ENCODE measurements around the gene PDE6B. TPM values are rescaled to one million over a fixed set of nuclear protein-coding genes. Genes with fewer than 3 reads are reported as not detected.

PDE6B gene
- total and polyA plus RNA-seq, 8 donors: 1.1 to 12.3 (median 1.7) TPM; not detected in 4

DNA sequence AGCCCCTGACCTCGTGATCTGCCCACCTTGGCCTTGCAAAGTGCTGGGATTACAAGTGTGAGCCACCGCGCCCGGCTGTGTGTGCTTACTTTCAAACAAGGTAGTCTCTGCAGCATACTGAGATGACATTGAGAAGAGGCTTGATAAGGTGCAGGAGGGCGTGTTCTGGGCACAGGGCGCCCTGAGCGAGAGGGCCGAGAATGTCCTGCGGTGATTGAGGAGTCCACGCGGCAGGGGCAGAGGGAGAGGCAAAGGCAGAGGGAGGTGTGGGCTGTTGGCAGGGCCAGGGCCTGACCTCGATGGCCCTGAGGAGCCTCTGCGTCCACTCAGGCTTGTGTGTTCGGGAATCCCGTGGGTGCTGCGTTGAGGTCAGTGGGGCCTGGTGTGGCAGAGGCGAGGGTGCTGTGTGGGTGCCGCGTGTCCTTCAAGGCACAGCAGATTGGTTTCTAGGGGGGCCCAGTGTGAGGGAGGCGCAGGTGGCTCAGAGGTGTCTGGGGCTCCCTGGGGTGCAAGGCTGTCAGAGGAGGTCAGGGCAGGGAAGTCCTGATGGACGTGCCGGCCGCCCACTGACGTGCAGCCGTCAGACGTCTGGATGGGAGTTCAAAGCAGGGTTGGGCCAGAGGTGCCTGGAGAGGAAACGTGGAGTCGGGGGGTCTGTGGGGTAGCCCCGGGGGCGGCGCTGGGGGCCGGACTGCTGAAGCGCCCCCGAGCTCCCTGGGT is 92.4 kb downstream of the PDE6B start:
- intact Hi-C loops (cut with DNase I; ENCODE audit: low total_unique reads): no loop called here
- H3K36me3 ChIP-seq: peaks cover 0 to 29% (median 21%) of the 10 kb centered on the region in 4 donors
- peaks cover 5 to 51% (median 21%) of the 10 kb centered on the region in 4 donors for H3K4me1 ChIP-seq
- no peak for TF ChIP-seq POLR2AphosphoS5 (IDR thresholded peaks at IDR 0.05)
- TF ChIP-seq CTCF (IDR thresholded peaks at IDR 0.05): no peak
- TF ChIP-seq EP300 (IDR thresholded peaks at IDR 0.05): no peak
- TF ChIP-seq POLR2A (IDR thresholded peaks at IDR 0.05): no peak
- H3K27ac ChIP-seq: no peak overlapping the region
- WGBS, 5 donors: 71 to 81% (median 75%) methylated on average over 30 to 34 of the region's 34 CpGs
- no peaks in the 10 kb centered on the region for H3K27me3 ChIP-seq
- peak in 1 of 2 donors; percentile 36 for DNase-seq
- H3K4me3 ChIP-seq: no peak overlapping the region
- H3K9me3 ChIP-seq: no peaks in the 10 kb centered on the region

DNA sequence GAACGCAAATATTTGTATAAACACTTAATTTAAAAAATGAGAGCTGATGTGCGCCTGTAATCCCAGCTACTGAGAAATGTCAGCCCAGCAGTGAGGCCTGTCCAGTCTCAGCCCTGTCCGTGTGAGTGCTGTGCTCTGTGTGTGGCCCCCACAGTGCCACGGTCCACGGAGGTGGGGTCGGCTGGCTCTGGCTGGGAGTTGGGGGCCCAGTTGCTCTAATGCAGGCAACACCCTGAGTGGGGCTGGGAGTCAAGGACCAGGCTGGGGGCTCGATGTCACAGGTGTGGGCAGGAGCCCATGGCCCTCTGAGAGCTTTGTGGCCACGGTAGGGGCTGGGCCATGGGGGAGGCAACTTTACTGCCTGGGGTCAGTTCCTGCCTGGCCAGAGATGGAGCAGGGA is 93.1 kb downstream of the PDE6B start:
- TF ChIP-seq CTCF (IDR thresholded peaks at IDR 0.05) (no peak), POLR2A (IDR thresholded peaks at IDR 0.05) (no peak), POLR2AphosphoS5 (IDR thresholded peaks at IDR 0.05) (no peak), EP300 (IDR thresholded peaks at IDR 0.05) (no peak)
- 82 to 90% (median 88%) methylated on average over 5 to 8 of the region's 8 CpGs for WGBS, 5 donors
- intact Hi-C loops (cut with DNase I; ENCODE audit: low total_unique reads): no loop called here
- H3K27me3 ChIP-seq: no peaks in the 10 kb centered on the region
- peaks cover 0 to 36% (median 28%) of the 10 kb centered on the region in 4 donors for H3K36me3 ChIP-seq
- H3K4me3 ChIP-seq: no peak overlapping the region
- DNase-seq: no peak
- no peak overlapping the region for H3K27ac ChIP-seq
- H3K9me3 ChIP-seq: no peaks in the 10 kb centered on the region
- peaks cover 6 to 45% (median 20%) of the 10 kb centered on the region in 4 donors for H3K4me1 ChIP-seq

Other genes with a start within 250 kb of the PDE6B start
- 10 to 100 TPM; 21.1 to 62.9 (median 50.8) TPM for gene ZNF721, start 126.4 kb upstream of the PDE6B start, total RNA-seq
- 1 to 10 TPM; 8.4 to 9.2 (median 8.7) TPM for gene ZNF721, start 126.4 kb upstream of the PDE6B start, polyA plus RNA-seq
- gene PIGG, start 126.4 kb upstream of the PDE6B start, total RNA-seq: 100 to 1,000 TPM in 2 of 5 donors, 10 to 100 TPM in 3; 65.5 to 213 (median 83.0) TPM
- 10 to 100 TPM; 13.0 to 36.7 (median 21.3) TPM for gene PIGG, start 126.4 kb upstream of the PDE6B start, polyA plus RNA-seq
- not detected for gene TMEM271, start 49.3 kb upstream of the PDE6B start, total RNA-seq
- gene TMEM271, start 49.3 kb upstream of the PDE6B start, polyA plus RNA-seq: under 1 TPM in 1 of 3 donors, not detected in 2; 0.03 TPM
- 100 to 1,000 TPM in 3 of 5 donors, 10 to 100 TPM in 1, 1 to 10 TPM in 1; 8.0 to 842 (median 169) TPM for gene ATP5ME, start 48.7 kb downstream of the PDE6B start, total RNA-seq
- gene ATP5ME, start 48.7 kb downstream of the PDE6B start, polyA plus RNA-seq: 100 to 1,000 TPM; 742 to 876 (median 853) TPM
- gene MYL5, start 49.0 kb downstream of the PDE6B start, total RNA-seq: 10 to 100 TPM in 3 of 5 donors, 1 to 10 TPM in 2; 7.0 to 67.7 (median 13.4) TPM
- 100 to 1,000 TPM in 1 of 3 donors, 10 to 100 TPM in 2; 18.8 to 148 (median 42.7) TPM for gene MYL5, start 49.0 kb downstream of the PDE6B start, polyA plus RNA-seq
- gene SLC49A3, start 63.6 kb downstream of the PDE6B start, total RNA-seq: 10 to 100 TPM in 2 of 5 donors, 1 to 10 TPM in 3; 2.7 to 18.8 (median 9.4) TPM
- 10 to 100 TPM in 2 of 3 donors, 1 to 10 TPM in 1; 8.2 to 15.2 (median 11.4) TPM for gene SLC49A3, start 63.6 kb downstream of the PDE6B start, polyA plus RNA-seq
- 100 to 1,000 TPM in 2 of 5 donors, 10 to 100 TPM in 3; 45.2 to 140 (median 82.6) TPM for gene PCGF3, start 80.3 kb downstream of the PDE6B start, total RNA-seq
- gene PCGF3, start 80.3 kb downstream of the PDE6B start, polyA plus RNA-seq: 10 to 100 TPM; 24.7 to 48.9 (median 24.9) TPM
- gene CPLX1, start 200.6 kb downstream of the PDE6B start, total RNA-seq: 1 to 10 TPM in 1 of 5 donors, under 1 TPM in 1, not detected in 3; 0.37 to 1.2 TPM
- 1 to 10 TPM; 1.9 to 2.9 (median 2.6) TPM for gene CPLX1, start 200.6 kb downstream of the PDE6B start, polyA plus RNA-seq